ENCODE measurements around the gene VCL. TPM values are rescaled to one million over a fixed set of nuclear protein-coding genes. Genes with fewer than 3 reads are reported as not detected.
"Not testable (repeated sequence)": the region's sequence is repeated elsewhere in the genome, so short reads cannot be mapped to it uniquely, and the experiment has no call there.

VCL gene
- total RNA-seq, 2 experiments from 2014 or later = 15.6 to 18.5 TPM

GRCh38 chr10:73999703-74000102 is 1.8 kb downstream of the VCL start:
- H3K9me3 Mint-ChIP-seq = no peaks in the 10 kb centered on the region
- no peaks in the 10 kb centered on the region for H3K36me3 Mint-ChIP-seq
- POLR2A ChIA-PET = interaction anchor here (0.6 to 1.6 kb wide), 3 partner anchors 11 to 50 kb away, joined by 3 read pairs; no protein-coding TSS in a partner anchor
- no peak for DNase-seq
- peak overlapping the region; percentile 98 for H3K4me3 Mint-ChIP-seq
- peaks cover 22% of the 10 kb centered on the region for H3K4me1 Mint-ChIP-seq
- ATAC-seq (ENCODE audit: low read depth) = no peak
- no peak overlapping the region for H3K27ac Mint-ChIP-seq
- H3K27me3 Mint-ChIP-seq = no peaks in the 10 kb centered on the region

GRCh38 chr10:74000244-74000643 is 2.3 kb downstream of the VCL start:
- POLR2A ChIA-PET = interaction anchor here (0.7 to 1.6 kb wide), 3 partner anchors 10 to 104 kb away, joined by 3 to 5 read pairs (median 3); no protein-coding TSS in a partner anchor
- peaks cover 22% of the 10 kb centered on the region for H3K4me1 Mint-ChIP-seq
- not testable (repeated sequence) for DNase-seq; H3K9me3 Mint-ChIP-seq; H3K27me3 Mint-ChIP-seq; ATAC-seq (ENCODE audit: low read depth); H3K27ac Mint-ChIP-seq; H3K4me3 Mint-ChIP-seq; H3K36me3 Mint-ChIP-seq

- Mint-ChIP-seq H3K36me3 (no peaks in the 10 kb centered on the region), H3K9me3 (no peaks in the 10 kb centered on the region), H3K4me3 (no peak overlapping the region), H3K4me1 (peaks cover 20% of the 10 kb centered on the region), H3K27ac (no peak overlapping the region), H3K27me3 (no peaks in the 10 kb centered on the region)
- POLR2A ChIA-PET = no interaction called here
- ATAC-seq (ENCODE audit: low read depth) = no peak
- no peak for DNase-seq
These were observed 3.2 kb downstream of the VCL start for GRCh38 chr10:74000892-74001669.

DNA sequence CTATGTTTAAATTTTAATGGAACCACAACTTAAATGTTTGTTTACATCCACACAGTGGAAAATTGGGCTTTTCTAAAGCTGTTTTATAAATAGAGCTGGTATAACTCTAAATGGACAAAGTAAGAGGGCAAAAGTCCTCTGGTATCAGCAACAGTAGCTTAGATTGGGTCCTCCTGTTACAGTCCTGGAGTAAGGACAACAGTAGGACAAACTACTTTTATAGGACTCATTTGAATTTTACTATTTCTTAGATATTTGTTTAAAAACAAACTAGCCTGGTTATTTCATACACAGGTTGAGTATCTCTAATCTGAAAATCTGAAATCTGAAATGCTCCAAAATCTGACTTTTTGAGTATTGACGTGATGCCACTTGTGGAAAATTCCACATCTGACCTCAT is 8.4 kb downstream of the VCL start:
- no peak for ATAC-seq (ENCODE audit: low read depth)
- no peaks in the 10 kb centered on the region for H3K36me3 Mint-ChIP-seq
- H3K27ac Mint-ChIP-seq = no peak overlapping the region
- peaks cover 10% of the 10 kb centered on the region for H3K4me1 Mint-ChIP-seq
- no peaks in the 10 kb centered on the region for H3K27me3 Mint-ChIP-seq
- POLR2A ChIA-PET = no interaction called here
- DNase-seq = no peak
- no peaks in the 10 kb centered on the region for H3K9me3 Mint-ChIP-seq
- no peak overlapping the region for H3K4me3 Mint-ChIP-seq

GRCh38 chr10:74008212-74008731 is 10.4 kb downstream of the VCL start:
- H3K27ac Mint-ChIP-seq = no peak overlapping the region
- no peaks in the 10 kb centered on the region for H3K27me3 Mint-ChIP-seq
- DNase-seq (no peak), ATAC-seq (ENCODE audit: low read depth) (no peak)
- peaks cover 26% of the 10 kb centered on the region for H3K4me1 Mint-ChIP-seq
- no peaks in the 10 kb centered on the region for H3K9me3 Mint-ChIP-seq
- H3K36me3 Mint-ChIP-seq = no peaks in the 10 kb centered on the region
- POLR2A ChIA-PET = no interaction called here
- H3K4me3 Mint-ChIP-seq = no peak overlapping the region

GRCh38 chr10:74011017-74011416 is 13.1 kb downstream of the VCL start:
- DNase-seq (no peak), ATAC-seq (ENCODE audit: low read depth) (no peak)
- peaks cover 28% of the 10 kb centered on the region for H3K4me1 Mint-ChIP-seq
- H3K9me3 Mint-ChIP-seq = no peaks in the 10 kb centered on the region
- H3K4me3 Mint-ChIP-seq = no peak overlapping the region
- no peaks in the 10 kb centered on the region for H3K27me3 Mint-ChIP-seq
- POLR2A ChIA-PET = interaction anchor here (1.0 kb wide), 1 partner anchor 55 kb away, joined by 3 read pairs; no protein-coding TSS in a partner anchor
- H3K36me3 Mint-ChIP-seq = no peaks in the 10 kb centered on the region
- H3K27ac Mint-ChIP-seq = no peak overlapping the region

- no peak for DNase-seq
- H3K27ac Mint-ChIP-seq = no peak overlapping the region
- H3K9me3 Mint-ChIP-seq = no peaks in the 10 kb centered on the region
- POLR2A ChIA-PET = interaction anchor here (0.6 kb wide), 1 partner anchor 64 kb away, joined by 3 read pairs; no protein-coding TSS in a partner anchor
- no peak overlapping the region for H3K4me3 Mint-ChIP-seq
- no peaks in the 10 kb centered on the region for H3K27me3 Mint-ChIP-seq
- no peak for ATAC-seq (ENCODE audit: low read depth)
- peaks cover 28% of the 10 kb centered on the region for H3K4me1 Mint-ChIP-seq
- H3K36me3 Mint-ChIP-seq = no peaks in the 10 kb centered on the region
These were observed 13.9 kb downstream of the VCL start for GRCh38 chr10:74011770-74012169.

GRCh38 chr10:74012480-74012879 is 14.6 kb downstream of the VCL start:
- Mint-ChIP-seq H3K27ac (peak overlapping the region; percentile 5), H3K4me3 (no peak overlapping the region), H3K9me3 (no peaks in the 10 kb centered on the region), H3K4me1 (peaks cover 28% of the 10 kb centered on the region), H3K36me3 (no peaks in the 10 kb centered on the region), H3K27me3 (no peaks in the 10 kb centered on the region)
- POLR2A ChIA-PET = no interaction called here
- no peak for ATAC-seq (ENCODE audit: low read depth)
- DNase-seq = no peak

- Mint-ChIP-seq H3K27me3 (no peaks in the 10 kb centered on the region), H3K4me3 (no peak overlapping the region), H3K4me1 (peaks cover 28% of the 10 kb centered on the region), H3K27ac (no peak overlapping the region), H3K9me3 (no peaks in the 10 kb centered on the region), H3K36me3 (no peaks in the 10 kb centered on the region)
- DNase-seq = no peak
- no peak for ATAC-seq (ENCODE audit: low read depth)
- POLR2A ChIA-PET = no interaction called here
These were observed 15.1 kb downstream of the VCL start for GRCh38 chr10:74013004-74013403.

DNA sequence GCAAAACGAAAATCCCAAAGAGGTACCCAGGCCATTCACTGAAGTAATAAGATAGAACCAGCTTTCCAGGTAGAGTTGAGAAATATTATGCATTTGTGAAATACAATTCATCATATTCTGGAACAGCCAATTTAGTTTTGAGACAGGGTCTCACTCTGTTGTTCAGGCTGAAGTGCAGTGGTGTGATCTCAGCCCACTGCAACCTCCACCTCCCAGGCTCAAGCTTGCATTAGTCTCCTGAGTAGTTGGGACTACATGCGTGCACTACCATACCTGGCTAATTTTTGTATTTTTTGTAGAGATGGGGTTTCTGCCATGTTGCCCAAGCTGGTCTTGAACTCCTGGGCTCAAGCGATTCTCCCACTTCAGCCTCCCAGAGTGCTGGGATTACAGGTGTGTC is 16.7 kb downstream of the VCL start:
- H3K9me3 Mint-ChIP-seq; H3K27ac Mint-ChIP-seq; H3K36me3 Mint-ChIP-seq; DNase-seq; POLR2A ChIA-PET; ATAC-seq (ENCODE audit: low read depth); H3K4me3 Mint-ChIP-seq; H3K27me3 Mint-ChIP-seq: not testable (repeated sequence)
- peaks cover 27% of the 10 kb centered on the region for H3K4me1 Mint-ChIP-seq

- H3K36me3 Mint-ChIP-seq = peaks cover 3% of the 10 kb centered on the region
- H3K27me3 Mint-ChIP-seq = no peaks in the 10 kb centered on the region
- H3K9me3 Mint-ChIP-seq = no peaks in the 10 kb centered on the region
- no peak for DNase-seq
- POLR2A ChIA-PET = interaction anchor here (1.0 kb wide), 1 partner anchor 18 kb away, joined by 3 read pairs; no protein-coding TSS in a partner anchor
- peaks cover 5% of the 10 kb centered on the region for H3K4me1 Mint-ChIP-seq
- H3K4me3 Mint-ChIP-seq = no peak overlapping the region
- no peak for ATAC-seq (ENCODE audit: low read depth)
- H3K27ac Mint-ChIP-seq = no peak overlapping the region
These were observed 20.3 kb downstream of the VCL start for GRCh38 chr10:74018241-74018640.

- peaks cover 4% of the 10 kb centered on the region for H3K36me3 Mint-ChIP-seq
- no peak for ATAC-seq (ENCODE audit: low read depth)
- DNase-seq = no peak
- H3K9me3 Mint-ChIP-seq = no peaks in the 10 kb centered on the region
- POLR2A ChIA-PET = interaction anchor here (1.3 kb wide), 1 partner anchor 22 kb away, joined by 3 read pairs; no protein-coding TSS in a partner anchor
- H3K4me3 Mint-ChIP-seq = no peak overlapping the region
- no peak overlapping the region for H3K27ac Mint-ChIP-seq
- peaks cover 3% of the 10 kb centered on the region for H3K4me1 Mint-ChIP-seq
- no peaks in the 10 kb centered on the region for H3K27me3 Mint-ChIP-seq
These were observed 23.5 kb downstream of the VCL start for GRCh38 chr10:74021248-74022055.

DNA sequence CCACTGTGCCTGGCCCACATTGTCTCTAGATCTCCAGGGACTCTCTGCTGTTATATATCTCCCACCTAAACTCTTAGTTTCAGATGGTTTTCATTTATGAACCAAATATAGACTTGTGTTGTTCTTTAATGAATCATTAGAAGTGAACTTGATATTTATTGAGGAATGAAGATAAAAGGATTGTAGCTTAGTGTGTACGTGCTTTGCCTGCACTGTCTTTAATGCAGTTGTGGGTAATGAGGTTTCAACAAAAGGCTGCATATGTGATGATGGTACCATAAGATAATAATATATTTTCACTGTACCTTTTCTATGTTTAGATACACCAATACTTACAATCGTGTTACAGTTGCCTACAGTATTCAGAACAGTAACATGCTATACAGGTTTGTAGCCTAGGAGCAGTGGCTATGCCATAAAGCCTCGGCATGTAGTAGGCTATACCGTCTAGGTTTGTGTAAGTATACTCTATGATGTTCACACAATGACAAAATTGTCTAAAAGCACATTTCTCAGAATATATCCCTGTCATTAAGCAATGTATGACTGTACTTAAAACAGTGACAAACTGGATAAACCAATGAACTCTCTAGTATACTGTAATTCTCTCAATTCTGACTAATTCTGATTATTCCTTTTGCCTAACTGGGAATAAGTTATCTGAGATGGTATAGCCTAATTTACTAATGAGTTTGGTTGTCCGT is 25.2 kb downstream of the VCL start:
- no peaks in the 10 kb centered on the region for H3K9me3 Mint-ChIP-seq
- DNase-seq (no peak), ATAC-seq (ENCODE audit: low read depth) (no peak)
- POLR2A ChIA-PET = no interaction called here
- no peak overlapping the region for H3K4me3 Mint-ChIP-seq
- H3K4me1 Mint-ChIP-seq = peaks cover 3% of the 10 kb centered on the region
- no peaks in the 10 kb centered on the region for H3K27me3 Mint-ChIP-seq
- peaks cover 4% of the 10 kb centered on the region for H3K36me3 Mint-ChIP-seq
- no peak overlapping the region for H3K27ac Mint-ChIP-seq

All from activated naive CD8-positive, alpha-beta T cell treated with anti-CD3 and anti-CD28 coated beads, Interleukin-2, amount 10 ng/mL, durations not matched to agents 7 days and 5 days (primary cell).